Karpas-422 (cell line): ENCODE measurements around the gene ZNHIT2. TPM values are rescaled to one million over a fixed set of nuclear protein-coding genes. Genes with fewer than 3 reads are reported as not detected.

Experiments
- DNase-seq: peaks from one replicate; pipeline ENCODE4 v3.0.0-alpha.2; 2015
- H2AFZ ChIP-seq: fragments of 200-600 bp; sonication (generic); 2 replicates; pipeline ENCODE4 v1.6.1; 2014; ENCODE audit warnings: antibody characterized with exemption, low read length, mixed read lengths
- H3K27ac ChIP-seq: fragments of 200-600 bp; sonication (generic); 2 replicates; pipeline ENCODE4 v1.5.1; 2014; ENCODE audit warnings: mild to moderate bottlenecking, low read length, moderate library complexity
- H3K27me3 ChIP-seq: fragments of 200-600 bp; sonication (generic); 2 replicates; pipeline ENCODE4 v1.6.1; 2014; ENCODE audit warnings: low read length, mixed read lengths
- H3K36me3 ChIP-seq: fragments of 200-600 bp; sonication (generic); 2 replicates; pipeline ENCODE4 v1.6.1; 2014; ENCODE audit warnings: low read length, mixed read lengths; ENCODE audit not compliant: insufficient read depth
- H3K4me1 ChIP-seq: fragments of 200-600 bp; sonication (generic); 2 replicates; pipeline ENCODE4 v1.6.1; 2014; ENCODE audit warnings: mild to moderate bottlenecking, low read length, mixed read lengths
- H3K4me2 ChIP-seq: fragments of 200-600 bp; sonication (generic); 2 replicates; pipeline ENCODE4 v1.6.1; 2014; ENCODE audit warnings: low read length, low read depth, mild to moderate bottlenecking; ENCODE audit not compliant: poor library complexity, severe bottlenecking
- H3K4me3 ChIP-seq: fragments of 200-600 bp; sonication (generic); 2 replicates; pipeline ENCODE4 v1.5.1; 2014; ENCODE audit warnings: mild to moderate bottlenecking, antibody characterized with exemption, low read length, mixed read lengths
- H3K79me2 ChIP-seq: fragments of 200-600 bp; sonication (generic); 2 replicates; pipeline ENCODE4 v1.6.1; 2014; ENCODE audit warnings: mild to moderate bottlenecking, low read length, mixed read lengths
- H3K9ac ChIP-seq: fragments of 200-600 bp; sonication (generic); 2 replicates; pipeline ENCODE4 v1.6.0; 2014; ENCODE audit warnings: low read length
- H3K9me2 ChIP-seq: fragments of 200-600 bp; sonication (generic), shearing (Covaris generic); replicated peaks from 2 replicates; pipeline ENCODE4 v1.6.0; 2014; ENCODE audit warnings: mild to moderate bottlenecking, low read length, moderate library complexity; ENCODE audit not compliant: insufficient read depth
- H3K9me3 ChIP-seq: fragments of 300-700, 200-600 bp; sonication (generic); 2 replicates; pipeline ENCODE4 v1.6.1; 2014; ENCODE audit warnings: low read length, mixed read lengths
- H4K20me1 ChIP-seq: fragments of 200-600 bp; sonication (generic); 2 replicates; pipeline ENCODE4 v1.6.1; 2014; ENCODE audit warnings: mild to moderate bottlenecking, antibody characterized with exemption, low read length, low read depth; ENCODE audit not compliant: insufficient read depth
- total RNA-seq: library from RNA; depleted of rRNA; stranded (reverse); fragments of >200 nt; shearing (Covaris generic); gene quantifications from 2 replicates; pipeline ENCODE4 v1.2.3, GENCODE V29; 2014; ENCODE audit warnings: low replicate concordance

The ZNHIT2 gene
- total RNA-seq, 1 experiment from 2014 or later: 11.3 TPM

- Histone ChIP-seq H3K36me3 (peaks cover 4% of the 10 kb centered on the region; the same call in 1 of the 2 replicates), H3K9me3 (no peaks in the 10 kb centered on the region), H3K79me2 (peaks cover 5% of the 10 kb centered on the region), H3K4me3 (no peak overlapping the region), H3K9me2 (no peaks in the 10 kb centered on the region), H3K9ac (no peak overlapping the region), H2AFZ (no peak overlapping the region), H4K20me1 (no peaks in the 10 kb centered on the region), H3K4me1 (peaks cover 1% of the 10 kb centered on the region), H3K4me2 (no peak overlapping the region), H3K27me3 (no peaks in the 10 kb centered on the region), H3K27ac (no peak overlapping the region)
- DNase-seq: no peak
These were observed 26.9 kb downstream of the ZNHIT2 start for GRCh38 chr11:65090628-65091027.

DNA sequence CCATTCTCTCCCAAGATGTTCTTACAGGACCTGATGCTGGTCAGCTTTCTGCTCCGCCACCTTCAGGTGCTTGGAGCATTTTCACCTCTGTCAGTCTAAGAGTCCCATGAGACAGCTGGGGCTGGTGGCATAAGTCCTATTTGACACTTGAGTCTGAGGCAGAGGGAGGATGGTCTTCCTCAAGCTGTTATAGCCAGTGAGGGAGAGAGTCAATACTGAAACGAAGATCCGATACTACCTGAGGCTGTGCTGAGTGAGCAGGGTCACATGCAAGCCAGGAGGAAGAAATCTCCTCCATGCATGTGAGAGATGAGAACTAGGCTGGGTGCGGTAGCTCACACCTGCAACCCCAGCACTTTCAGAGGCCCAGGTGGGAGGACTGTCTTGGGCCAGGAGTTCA lies 27.9 kb downstream of the ZNHIT2 start:
- no peaks in the 10 kb centered on the region for H3K9me2 ChIP-seq
- no peak for DNase-seq
- H3K79me2 ChIP-seq: peaks cover 15% of the 10 kb centered on the region
- no peak overlapping the region for H3K27ac ChIP-seq
- peaks cover 6% of the 10 kb centered on the region; the same call in 1 of the 2 replicates for H4K20me1 ChIP-seq
- H3K9ac ChIP-seq: no peak overlapping the region
- H2AFZ ChIP-seq: no peak overlapping the region
- no peaks in the 10 kb centered on the region for H3K9me3 ChIP-seq
- no peak overlapping the region for H3K4me2 ChIP-seq
- H3K4me3 ChIP-seq: no peak overlapping the region
- peaks cover 8% of the 10 kb centered on the region; the same call in 1 of the 2 replicates for H3K36me3 ChIP-seq
- no peaks in the 10 kb centered on the region for H3K27me3 ChIP-seq
- peaks cover 10% of the 10 kb centered on the region for H3K4me1 ChIP-seq

- Histone ChIP-seq H3K9me2 (no peaks in the 10 kb centered on the region), H3K36me3 (peaks cover 8% of the 10 kb centered on the region; the same call in 1 of the 2 replicates), H3K4me3 (no peak overlapping the region), H3K79me2 (peaks cover 29% of the 10 kb centered on the region), H3K4me2 (no peak overlapping the region), H3K9me3 (no peaks in the 10 kb centered on the region), H2AFZ (no peak overlapping the region), H3K9ac (no peak overlapping the region), H4K20me1 (peaks cover 8% of the 10 kb centered on the region; the same call in 1 of the 2 replicates), H3K4me1 (peaks cover 14% of the 10 kb centered on the region), H3K27me3 (no peaks in the 10 kb centered on the region), H3K27ac (no peak overlapping the region)
- no peak for DNase-seq
These were observed 29.7 kb downstream of the ZNHIT2 start for GRCh38 chr11:65087827-65088226.

DNA sequence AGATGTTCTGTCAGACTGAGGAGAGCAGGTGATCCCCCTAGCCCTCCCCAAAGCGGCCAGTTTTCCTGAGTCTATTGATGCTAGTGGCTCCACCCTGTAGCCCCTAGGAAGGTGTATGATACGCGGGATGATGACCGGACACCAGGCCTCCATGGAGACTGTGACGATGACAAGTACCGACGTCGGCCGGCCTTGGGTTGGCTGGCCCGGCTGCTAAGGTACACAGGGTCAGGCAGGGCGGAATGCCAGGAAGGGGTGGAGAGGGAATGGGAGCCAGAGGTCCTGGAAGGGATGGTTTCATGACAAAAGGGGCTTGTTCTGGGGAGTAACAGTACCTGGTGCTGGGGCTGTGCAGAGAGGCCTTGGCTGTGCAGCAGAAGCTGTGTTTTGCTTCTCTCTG lies 30.3 kb downstream of the ZNHIT2 start:
- no peak overlapping the region for H2AFZ ChIP-seq

GRCh38 chr11:65086809-65087208 lies 30.7 kb downstream of the ZNHIT2 start:
- no peak for DNase-seq
- peaks cover 8% of the 10 kb centered on the region; the same call in 1 of the 2 replicates for H4K20me1 ChIP-seq
- H2AFZ ChIP-seq: no peak overlapping the region
- H3K27ac ChIP-seq: no peak overlapping the region
- H3K9ac ChIP-seq: no peak overlapping the region
- peaks cover 23% of the 10 kb centered on the region for H3K4me1 ChIP-seq
- peaks cover 38% of the 10 kb centered on the region for H3K79me2 ChIP-seq
- H3K36me3 ChIP-seq: peaks cover 8% of the 10 kb centered on the region; the same call in 1 of the 2 replicates
- H3K9me3 ChIP-seq: no peaks in the 10 kb centered on the region
- no peak overlapping the region for H3K4me3 ChIP-seq
- no peaks in the 10 kb centered on the region for H3K27me3 ChIP-seq
- H3K4me2 ChIP-seq: no peak overlapping the region
- no peaks in the 10 kb centered on the region for H3K9me2 ChIP-seq

More for the DNA sequence above, 30.3 kb downstream of the ZNHIT2 start:
- Histone ChIP-seq H3K9me3 (no peaks in the 10 kb centered on the region), H3K36me3 (peaks cover 8% of the 10 kb centered on the region; the same call in 1 of the 2 replicates), H3K4me1 (peaks cover 19% of the 10 kb centered on the region), H4K20me1 (peaks cover 8% of the 10 kb centered on the region; the same call in 1 of the 2 replicates), H3K9ac (no peak overlapping the region), H3K27me3 (no peaks in the 10 kb centered on the region), H3K9me2 (no peaks in the 10 kb centered on the region), H3K79me2 (peaks cover 34% of the 10 kb centered on the region), H3K4me3 (no peak overlapping the region), H3K27ac (no peak overlapping the region), H3K4me2 (no peak overlapping the region)
- DNase-seq: no peak

- no peak overlapping the region for H3K27ac ChIP-seq
These were observed 32.1 kb downstream of the ZNHIT2 start for GRCh38 chr11:65085446-65085845.

DNA sequence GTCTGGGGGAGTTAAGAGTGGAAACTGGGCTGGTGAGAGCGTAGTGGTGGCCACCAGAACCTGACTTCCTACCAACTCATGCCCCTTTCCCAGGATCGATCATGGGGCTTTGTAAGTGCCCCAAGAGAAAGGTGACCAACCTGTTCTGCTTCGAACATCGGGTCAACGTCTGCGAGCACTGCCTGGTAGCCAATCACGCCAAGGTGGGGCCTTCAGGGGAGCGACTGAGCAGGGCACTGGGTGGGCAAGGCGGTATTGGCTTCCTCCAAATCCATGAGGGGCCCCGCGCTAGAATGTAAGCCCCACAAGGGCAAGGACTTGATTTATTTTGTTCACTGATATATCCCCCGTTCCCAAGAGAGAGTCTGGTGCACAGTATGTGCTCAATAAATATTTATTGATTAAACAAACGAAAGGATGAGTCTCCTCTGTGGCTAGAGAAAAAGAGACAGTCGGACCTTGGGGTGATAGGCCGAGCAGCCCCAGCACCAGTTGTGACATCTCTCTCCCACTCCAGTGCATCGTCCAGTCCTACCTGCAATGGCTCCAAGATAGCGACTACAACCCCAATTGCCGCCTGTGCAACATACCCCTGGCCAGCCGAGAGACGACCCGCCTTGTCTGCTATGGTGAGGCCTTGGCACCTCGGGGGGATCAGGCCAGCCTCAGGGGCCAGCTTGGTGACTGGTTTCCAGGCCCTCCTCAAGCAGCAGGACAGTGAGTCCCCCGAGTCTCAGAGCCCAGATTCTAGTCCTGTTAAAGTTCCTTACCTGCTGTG lies 32.7 kb downstream of the ZNHIT2 start:
- peaks cover 25% of the 10 kb centered on the region for H3K4me1 ChIP-seq
- H3K9me3 ChIP-seq: no peaks in the 10 kb centered on the region
- peak overlapping the region; percentile 83 for H3K9ac ChIP-seq
- DNase-seq: no peak
- H3K36me3 ChIP-seq: peaks cover 8% of the 10 kb centered on the region; the same call in 1 of the 2 replicates
- H3K79me2 ChIP-seq: peaks cover 48% of the 10 kb centered on the region
- H2AFZ ChIP-seq: no peak overlapping the region
- peaks cover 8% of the 10 kb centered on the region; the same call in 1 of the 2 replicates for H4K20me1 ChIP-seq
- H3K27me3 ChIP-seq: no peaks in the 10 kb centered on the region
- peak overlapping the region; percentile 77 for H3K4me3 ChIP-seq
- peak overlapping the region; percentile 82 for H3K4me2 ChIP-seq
- H3K9me2 ChIP-seq: no peaks in the 10 kb centered on the region
- peak overlapping the region; percentile 35 for H3K27ac ChIP-seq

More at GRCh38 chr11:65085446-65085845, 32.1 kb downstream of the ZNHIT2 start:
- no peak for DNase-seq
- Histone ChIP-seq H3K4me1 (peaks cover 25% of the 10 kb centered on the region), H3K4me2 (peak overlapping the region; percentile 82), H3K9me2 (no peaks in the 10 kb centered on the region), H3K4me3 (peak overlapping the region; percentile 77), H3K27me3 (no peaks in the 10 kb centered on the region), H3K9ac (peak overlapping the region; percentile 83), H3K9me3 (no peaks in the 10 kb centered on the region), H3K79me2 (peaks cover 48% of the 10 kb centered on the region), H2AFZ (no peak overlapping the region), H4K20me1 (peaks cover 8% of the 10 kb centered on the region; the same call in 1 of the 2 replicates), H3K36me3 (peaks cover 8% of the 10 kb centered on the region; the same call in 1 of the 2 replicates)

DNA sequence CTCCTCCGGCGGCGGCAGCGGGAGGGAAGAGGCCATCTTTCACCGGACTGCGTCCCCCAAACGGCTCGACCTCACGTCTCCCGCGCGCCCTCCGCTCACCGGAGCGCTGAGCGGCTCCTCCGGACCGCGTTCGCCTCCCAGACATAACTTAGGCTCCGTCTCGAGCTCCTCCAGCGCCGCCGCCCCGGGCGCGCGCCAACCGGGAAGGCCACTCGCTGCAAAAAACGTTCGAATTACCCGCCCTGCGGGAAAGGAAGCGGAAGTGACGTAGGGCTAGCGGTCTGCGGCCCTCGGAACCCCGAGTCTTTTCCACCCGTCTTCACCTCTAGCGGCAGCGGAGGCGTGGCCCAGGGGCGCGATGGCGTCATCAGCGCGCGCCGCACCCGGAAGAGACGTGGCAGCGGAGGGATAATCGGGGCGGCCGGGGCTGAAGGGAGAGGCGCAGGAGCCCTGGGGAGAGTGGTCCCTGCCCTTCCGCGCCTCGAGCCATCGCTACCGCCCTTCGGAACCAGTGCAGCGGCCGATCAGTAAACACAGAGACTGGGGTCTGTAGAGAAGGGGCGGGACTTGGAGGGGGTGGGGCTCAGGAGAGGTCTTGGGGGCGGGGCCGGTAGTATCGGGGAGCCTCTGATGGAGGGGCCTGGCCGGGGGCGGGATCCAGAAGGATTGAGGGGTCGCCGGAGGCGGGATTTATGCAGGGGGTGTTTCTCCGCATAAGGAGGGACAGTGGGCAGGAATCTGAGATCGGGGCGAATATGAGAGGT lies 33.5 kb downstream of the ZNHIT2 start, which contains the start of the genes CDCA5 and ZFPL1:
TSS of gene CDCA5 (minus strand) at position 207 of the 764 bp plus-strand sequence. CDS start at position 145, 62 bp downstream.
TSS of gene ZFPL1 (plus strand) at position 389 of the 764 bp plus-strand sequence. CDS start 477 bp downstream, outside the sequence.
- Histone ChIP-seq H3K79me2 (peaks cover 48% of the 10 kb centered on the region), H3K36me3 (peaks cover 8% of the 10 kb centered on the region; the same call in 1 of the 2 replicates), H3K9ac (peak within 1 kb of the TSS; percentile 83), H2AFZ (0 out of 2 replicates have a peak within 1 kb of the TSS, but pooled peaks have one; percentile 27), H4K20me1 (peaks cover 8% of the 10 kb centered on the region; the same call in 1 of the 2 replicates), H3K4me3 (peak within 1 kb of the TSS; percentile 77), H3K9me3 (no peaks in the 10 kb centered on the region), H3K9me2 (no peaks in the 10 kb centered on the region), H3K27ac (peak within 1 kb of the TSS; percentile 35), H3K4me1 (peaks cover 25% of the 10 kb centered on the region), H3K4me2 (peak within 1 kb of the TSS; percentile 82), H3K27me3 (no peaks in the 10 kb centered on the region)
- peak; percentile 99 for DNase-seq
